ENCODE results near the gene SLC6A3. TPM values are rescaled to one million over a fixed set of nuclear protein-coding genes. Genes with fewer than 3 reads are reported as not detected.

The SLC6A3 gene
- total RNA-seq, 2 experiments from 2014 or later, result not detected

DNA sequence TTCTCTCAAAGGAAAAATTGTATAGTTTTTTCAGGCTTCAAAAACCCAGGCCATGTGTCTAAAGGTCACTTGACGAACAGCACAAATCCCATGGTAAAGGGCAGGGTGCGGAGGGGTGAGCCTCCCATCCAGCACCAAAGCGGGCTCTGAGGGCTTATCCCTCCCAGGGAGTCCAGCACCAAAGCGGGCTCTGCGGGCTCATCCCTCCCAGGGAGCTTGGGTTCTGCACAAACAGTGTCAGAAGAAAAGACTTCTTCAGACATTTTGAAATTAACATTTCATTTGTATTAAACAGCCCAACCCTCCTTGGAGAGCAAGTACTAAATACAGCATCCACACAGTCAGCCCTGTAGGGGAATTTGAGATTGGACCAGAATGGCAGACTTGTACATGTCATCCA lies 57.4 kb downstream of the SLC6A3 start:
- Histone ChIP-seq H3K9me3 (ENCODE audit: low read length) (no peaks in the 10 kb centered on the region), H3K36me3 (ENCODE audit: insufficient read depth, low read length) (no peaks in the 10 kb centered on the region), H4K20me1 (ENCODE audit: insufficient read depth, low read length) (no peaks in the 10 kb centered on the region), H3K4me2 (ENCODE audit: low read length) (no peak overlapping the region), H3K9me2 (ENCODE audit: insufficient read depth, low read length) (no peaks in the 10 kb centered on the region), H3K79me2 (ENCODE audit: insufficient read depth, low read depth, low read length) (no peaks in the 10 kb centered on the region), H2AFZ (ENCODE audit: low read length) (no peak overlapping the region), H3K4me1 (ENCODE audit: insufficient read depth, low read length, poor library complexity, severe bottlenecking) (peaks cover 20% of the 10 kb centered on the region), H3K4me3 (ENCODE audit: low read depth, low read length, poor library complexity, severe bottlenecking) (no peak overlapping the region), H3K27ac (ENCODE audit: low read depth, low read length, poor library complexity, severe bottlenecking) (no peak overlapping the region)
- no peak for DNase-seq (ENCODE audit: low spot score)
- POLR2A ChIA-PET, result no interaction called here
- no TSS peak for BruUV-seq (replicated peaks)
- TF ChIP-seq EZH2phosphoT487 (IDR thresholded peaks at IDR 0.05; ENCODE audit: borderline replicate concordance, low read depth, low read length), result no peak
- TF ChIP-seq, protein P1, sequence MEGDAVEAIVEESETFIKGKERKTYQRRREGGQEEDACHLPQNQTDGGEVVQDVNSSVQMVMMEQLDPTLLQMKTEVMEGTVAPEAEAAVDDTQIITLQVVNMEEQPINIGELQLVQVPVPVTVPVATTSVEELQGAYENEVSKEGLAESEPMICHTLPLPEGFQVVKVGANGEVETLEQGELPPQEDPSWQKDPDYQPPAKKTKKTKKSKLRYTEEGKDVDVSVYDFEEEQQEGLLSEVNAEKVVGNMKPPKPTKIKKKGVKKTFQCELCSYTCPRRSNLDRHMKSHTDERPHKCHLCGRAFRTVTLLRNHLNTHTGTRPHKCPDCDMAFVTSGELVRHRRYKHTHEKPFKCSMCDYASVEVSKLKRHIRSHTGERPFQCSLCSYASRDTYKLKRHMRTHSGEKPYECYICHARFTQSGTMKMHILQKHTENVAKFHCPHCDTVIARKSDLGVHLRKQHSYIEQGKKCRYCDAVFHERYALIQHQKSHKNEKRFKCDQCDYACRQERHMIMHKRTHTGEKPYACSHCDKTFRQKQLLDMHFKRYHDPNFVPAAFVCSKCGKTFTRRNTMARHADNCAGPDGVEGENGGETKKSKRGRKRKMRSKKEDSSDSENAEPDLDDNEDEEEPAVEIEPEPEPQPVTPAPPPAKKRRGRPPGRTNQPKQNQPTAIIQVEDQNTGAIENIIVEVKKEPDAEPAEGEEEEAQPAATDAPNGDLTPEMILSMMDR (conservative IDR thresholded peaks at IDR 0.05; ENCODE audit: low read length), result no peak
- CTCF ChIA-PET (ENCODE audit: unreplicated experiment), result no interaction called here
- intact Hi-C loops (cut with micrococcal nuclease; ENCODE audit: unreplicated experiment), result no loop called here

DNA sequence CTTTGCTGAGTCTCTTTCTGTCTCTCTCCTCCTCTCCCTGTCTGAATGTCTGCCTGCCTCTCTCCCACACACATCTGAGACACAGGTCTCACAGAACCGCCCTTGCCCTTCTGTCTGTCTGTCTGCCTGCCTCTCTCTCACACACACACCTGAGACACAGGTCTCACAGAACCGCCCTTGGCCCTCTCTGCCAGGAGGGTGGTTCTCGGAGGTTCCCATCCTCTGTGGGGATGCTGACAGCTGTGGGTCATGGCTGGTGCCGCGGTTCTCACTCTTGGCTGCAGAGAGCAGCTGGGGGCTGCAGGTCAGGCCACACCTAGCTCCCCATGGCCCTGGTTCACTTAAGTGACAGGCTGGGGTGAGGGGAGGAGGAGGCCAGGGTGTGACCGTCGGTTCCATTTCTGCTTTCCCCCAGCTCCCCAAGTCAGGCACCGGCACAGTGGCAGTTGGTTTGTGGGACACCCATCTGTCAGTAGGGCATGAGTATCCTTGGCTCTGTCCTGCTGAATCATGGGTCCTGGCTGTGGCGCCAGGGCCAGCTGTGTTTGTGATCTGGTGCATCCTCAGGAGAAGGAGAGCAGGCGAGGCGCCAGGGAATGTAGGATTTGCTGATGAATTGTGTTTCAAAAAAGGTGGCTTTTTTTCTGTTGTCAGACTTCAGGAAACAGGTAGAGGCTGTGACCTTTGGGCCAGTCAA lies 58.0 kb downstream of the SLC6A3 start:
- no peak overlapping the region; the same call in 1 of the 2 replicates for H2AFZ ChIP-seq (ENCODE audit: low read length)
- H3K4me2 ChIP-seq (ENCODE audit: low read length), result peak overlapping the region; percentile 68
- BruUV-seq (replicated peaks), result no TSS peak
- no peak for DNase-seq (ENCODE audit: low spot score)
- TF ChIP-seq, protein P1 (conservative IDR thresholded peaks at IDR 0.05; ENCODE audit: low read length), result no peak
- TF ChIP-seq EZH2phosphoT487 (IDR thresholded peaks at IDR 0.05; ENCODE audit: borderline replicate concordance, low read depth, low read length), result no peak
- no peaks in the 10 kb centered on the region for H3K79me2 ChIP-seq (ENCODE audit: insufficient read depth, low read depth, low read length)
- peaks cover 20% of the 10 kb centered on the region for H3K4me1 ChIP-seq (ENCODE audit: insufficient read depth, low read length, poor library complexity, severe bottlenecking)
- H4K20me1 ChIP-seq (ENCODE audit: insufficient read depth, low read length), result no peaks in the 10 kb centered on the region
- no peaks in the 10 kb centered on the region for H3K36me3 ChIP-seq (ENCODE audit: insufficient read depth, low read length)
- intact Hi-C loops (cut with micrococcal nuclease; ENCODE audit: unreplicated experiment), result no loop called here
- CTCF ChIA-PET (ENCODE audit: unreplicated experiment), result no interaction called here
- POLR2A ChIA-PET, result interaction anchor here (3.1 kb wide), 1 partner anchor 45 kb away, joined by 11 read pairs; no protein-coding TSS in a partner anchor
- no peak overlapping the region for H3K4me3 ChIP-seq (ENCODE audit: low read depth, low read length, poor library complexity, severe bottlenecking)
- H3K9me3 ChIP-seq (ENCODE audit: low read length), result no peaks in the 10 kb centered on the region
- H3K9me2 ChIP-seq (ENCODE audit: insufficient read depth, low read length), result no peaks in the 10 kb centered on the region
- H3K27ac ChIP-seq (ENCODE audit: low read depth, low read length, poor library complexity, severe bottlenecking), result no peak overlapping the region

DNA sequence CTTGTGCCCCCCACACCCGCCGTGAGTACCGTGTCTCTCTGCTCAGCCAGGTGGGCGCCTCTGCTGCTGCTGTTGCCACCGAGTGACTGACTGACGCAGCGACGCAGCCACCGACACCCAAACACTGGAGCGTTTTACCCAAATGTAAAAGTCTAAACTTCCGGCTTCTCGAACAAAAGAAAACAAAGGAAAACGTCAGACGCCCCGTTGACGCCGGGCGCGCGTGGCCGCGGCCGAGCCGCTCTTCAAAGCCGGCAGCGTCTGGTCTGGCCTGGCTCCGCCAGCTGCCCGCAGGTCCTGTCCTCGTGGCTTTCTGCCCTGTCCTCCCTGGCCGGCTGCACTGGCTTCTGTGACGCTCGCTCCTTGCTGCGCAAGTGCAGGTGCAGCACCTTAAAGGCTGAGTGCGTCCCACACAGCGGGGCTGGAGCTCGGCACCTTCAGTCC lies 58.9 kb downstream of the SLC6A3 start:
- Histone ChIP-seq H3K36me3 (ENCODE audit: insufficient read depth, low read length) (no peaks in the 10 kb centered on the region), H2AFZ (ENCODE audit: low read length) (peak overlapping the region; percentile 82), H3K4me2 (ENCODE audit: low read length) (peak overlapping the region; percentile 68), H3K9me3 (ENCODE audit: low read length) (no peaks in the 10 kb centered on the region), H4K20me1 (ENCODE audit: insufficient read depth, low read length) (no peaks in the 10 kb centered on the region), H3K27ac (ENCODE audit: low read depth, low read length, poor library complexity, severe bottlenecking) (peak overlapping the region; percentile 43), H3K9me2 (ENCODE audit: insufficient read depth, low read length) (no peaks in the 10 kb centered on the region), H3K4me1 (ENCODE audit: insufficient read depth, low read length, poor library complexity, severe bottlenecking) (peaks cover 20% of the 10 kb centered on the region), H3K4me3 (ENCODE audit: low read depth, low read length, poor library complexity, severe bottlenecking) (peak overlapping the region; percentile 67), H3K79me2 (ENCODE audit: insufficient read depth, low read depth, low read length) (no peaks in the 10 kb centered on the region)
- POLR2A ChIA-PET, result interaction anchor here (3.1 kb wide), 1 partner anchor 44 kb away, joined by 11 read pairs; no protein-coding TSS in a partner anchor
- no TSS peak for BruUV-seq (replicated peaks)
- TF ChIP-seq, protein P1 (conservative IDR thresholded peaks at IDR 0.05; ENCODE audit: low read length), result no peak
- no peak for TF ChIP-seq EZH2phosphoT487 (IDR thresholded peaks at IDR 0.05; ENCODE audit: borderline replicate concordance, low read depth, low read length)
- peak; percentile 71 for DNase-seq (ENCODE audit: low spot score)
- intact Hi-C loops (cut with micrococcal nuclease; ENCODE audit: unreplicated experiment), result no loop called here
- CTCF ChIA-PET (ENCODE audit: unreplicated experiment), result no interaction called here

Data from OCI-LY7 (cell line).